ENCODE measurements around the gene HERC2. TPM values are rescaled to one million over a fixed set of nuclear protein-coding genes. Genes with fewer than 3 reads are reported as not detected.

HERC2 gene
- total and polyA plus RNA-seq, 9 of the 15 experiments (the other 6 are each of a cell fraction or from before 2014, with no cell fraction given) = 10.6 to 84.0 (median 42.6) TPM

DNA sequence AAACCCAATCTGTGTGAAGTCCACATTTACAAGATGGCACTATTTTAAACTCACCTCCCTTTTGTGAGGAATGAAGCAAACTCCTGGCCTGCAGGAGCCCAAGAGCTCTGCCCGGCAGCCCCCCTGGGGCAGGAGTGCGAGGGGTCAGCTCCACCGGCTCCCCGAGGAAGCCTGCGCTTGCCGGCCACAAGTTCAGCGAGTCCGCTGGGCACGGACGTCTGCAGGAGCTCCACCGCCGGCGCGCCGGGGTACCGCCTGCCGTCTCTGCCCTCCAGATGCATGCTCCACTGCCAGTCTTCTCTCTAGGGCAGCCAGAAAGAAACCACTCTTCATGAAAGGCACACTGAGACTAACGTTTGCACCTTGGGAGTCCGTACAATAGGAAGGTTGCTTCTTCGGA lies 240.4 kb downstream of the HERC2 start:
- no peak for DNase-seq (ENCODE audit: extremely low read depth in 1 of 4, low spot score in 3 of 4)

More for the DNA sequence above, 240.4 kb downstream of the HERC2 start:
- H3K4me2 ChIP-seq (ENCODE audit: insufficient read depth, low read length) = no peak overlapping the region
- ChIA-PET POLR2A (no interaction called here), CTCF (ENCODE audit: low intra/inter-chr PET ratio) (no interaction called here)
- no peaks in the 10 kb centered on the region for H3K9me1 ChIP-seq (ENCODE audit: control insufficient read depth, insufficient read depth, low read length)
- intact Hi-C loops (cut with micrococcal nuclease) = no loop called here
- in situ Hi-C loops (cut with MboI) = no loop called here
- H3K4me3 ChIP-seq = no peak overlapping the region
- no peaks in the 10 kb centered on the region for H3K4me1 ChIP-seq (replicated peaks in 1 of 2; ENCODE audit: control insufficient read depth in 2 of 2, insufficient read depth in 2 of 2, low read length in 2 of 2)
- H3K9me3 ChIP-seq (replicated peaks; ENCODE audit: control insufficient read depth, insufficient read depth, low read depth, low read length) = no peaks in the 10 kb centered on the region; the same call in 1 of the 2 replicates
- 49% methylated on average over 15 of the region's 20 CpGs for WGBS (ENCODE audit: insufficient coverage, low coverage, missing lambda C conversion rate)
- H3K27me3 ChIP-seq (ENCODE audit: control insufficient read depth in 2 of 2, insufficient read depth in 2 of 2, low read length in 2 of 2) = peaks cover 10 to 29% of the 10 kb centered on the region in 2 experiments; a peak in 4 of 5 replicates
- no peak for FAIRE-seq
- no peaks in the 10 kb centered on the region for H4K20me1 ChIP-seq (replicated peaks; ENCODE audit: control insufficient read depth, insufficient read depth, low read length)
- TF ChIP-seq GTF2A2 (tag; IDR thresholded peaks at IDR 0.05) (no peak), KLF1 (tag; IDR thresholded peaks at IDR 0.05) (no peak), ILK (tag; IDR thresholded peaks at IDR 0.05; ENCODE audit: borderline replicate concordance, low read depth) (no peak), ESRRB (CRISPR knock-in tag; IDR thresholded peaks at IDR 0.05; ENCODE audit: borderline replicate concordance) (no peak), NCOA2 (IDR thresholded peaks at IDR 0.05; ENCODE audit: partially characterized antibody in 2 of 2) (no peak), CBFB (CRISPR knock-in tag; IDR thresholded peaks at IDR 0.05) (no peak), SRSF3 (IDR thresholded peaks at IDR 0.05; ENCODE audit: insufficient read depth, low read length) (no peak), ZNF668 (CRISPR knock-in tag; IDR thresholded peaks at IDR 0.05) (no peak), HDAC8 (tag; IDR thresholded peaks at IDR 0.05) (no peak), ARHGAP35 (IDR thresholded peaks at IDR 0.05; ENCODE audit: partially characterized antibody) (no peak), WHSC1 (IDR thresholded peaks at IDR 0.05; ENCODE audit: low read length) (no peak), CBFA2T3 (IDR thresholded peaks at IDR 0.05) (no peak)
- TF ChIP-seq, protein P1, sequence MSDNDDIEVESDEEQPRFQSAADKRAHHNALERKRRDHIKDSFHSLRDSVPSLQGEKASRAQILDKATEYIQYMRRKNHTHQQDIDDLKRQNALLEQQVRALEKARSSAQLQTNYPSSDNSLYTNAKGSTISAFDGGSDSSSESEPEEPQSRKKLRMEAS (CRISPR knock-in tag; IDR thresholded peaks at IDR 0.05) = no peak
- TF ChIP-seq, protein P2, sequence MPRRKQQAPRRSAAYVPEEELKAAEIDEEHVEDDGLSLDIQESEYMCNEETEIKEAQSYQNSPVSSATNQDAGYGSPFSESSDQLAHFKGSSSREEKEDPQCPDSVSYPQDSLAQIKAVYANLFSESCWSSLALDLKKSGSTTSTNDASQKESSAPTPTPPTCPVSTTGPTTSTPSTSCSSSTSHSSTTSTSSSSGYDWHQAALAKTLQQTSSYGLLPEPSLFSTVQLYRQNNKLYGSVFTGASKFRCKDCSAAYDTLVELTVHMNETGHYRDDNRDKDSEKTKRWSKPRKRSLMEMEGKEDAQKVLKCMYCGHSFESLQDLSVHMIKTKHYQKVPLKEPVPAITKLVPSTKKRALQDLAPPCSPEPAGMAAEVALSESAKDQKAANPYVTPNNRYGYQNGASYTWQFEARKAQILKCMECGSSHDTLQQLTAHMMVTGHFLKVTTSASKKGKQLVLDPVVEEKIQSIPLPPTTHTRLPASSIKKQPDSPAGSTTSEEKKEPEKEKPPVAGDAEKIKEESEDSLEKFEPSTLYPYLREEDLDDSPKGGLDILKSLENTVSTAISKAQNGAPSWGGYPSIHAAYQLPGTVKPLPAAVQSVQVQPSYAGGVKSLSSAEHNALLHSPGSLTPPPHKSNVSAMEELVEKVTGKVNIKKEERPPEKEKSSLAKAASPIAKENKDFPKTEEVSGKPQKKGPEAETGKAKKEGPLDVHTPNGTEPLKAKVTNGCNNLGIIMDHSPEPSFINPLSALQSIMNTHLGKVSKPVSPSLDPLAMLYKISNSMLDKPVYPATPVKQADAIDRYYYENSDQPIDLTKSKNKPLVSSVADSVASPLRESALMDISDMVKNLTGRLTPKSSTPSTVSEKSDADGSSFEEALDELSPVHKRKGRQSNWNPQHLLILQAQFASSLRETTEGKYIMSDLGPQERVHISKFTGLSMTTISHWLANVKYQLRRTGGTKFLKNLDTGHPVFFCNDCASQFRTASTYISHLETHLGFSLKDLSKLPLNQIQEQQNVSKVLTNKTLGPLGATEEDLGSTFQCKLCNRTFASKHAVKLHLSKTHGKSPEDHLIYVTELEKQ (CRISPR knock-in tag; IDR thresholded peaks at IDR 0.05) = no peak
- H3K9ac ChIP-seq (ENCODE audit: insufficient read depth in 1 of 2, low read depth in 2 of 2, low read length in 2 of 2) = no peak overlapping the region
- no peak for ATAC-seq
- no peaks in the 10 kb centered on the region for H3K79me2 ChIP-seq (ENCODE audit: control insufficient read depth, insufficient read depth, low read length)
- H3K36me3 ChIP-seq (ENCODE audit: control insufficient read depth, insufficient read depth, low read length) = no peaks in the 10 kb centered on the region
- no peak overlapping the region for H3K27ac ChIP-seq (ENCODE audit: extremely low read depth, low read depth, low read length)
- H2AFZ ChIP-seq (ENCODE audit: low read depth, low read length) = no peak overlapping the region
- BruUV-seq (replicated peaks) = no TSS peak
